DMS153 (cell line): Measurements from ENCODE around the gene CEP120.
"Not testable (repeated sequence)": the region's sequence is repeated elsewhere in the genome, so short reads cannot be mapped to it uniquely, and the experiment has no call there.

Experiments
- DNase-seq: peaks from one replicate; lab custom pipeline; 2025; lab: John Stamatoyannopoulos, UW

The CEP120 gene

DNA sequence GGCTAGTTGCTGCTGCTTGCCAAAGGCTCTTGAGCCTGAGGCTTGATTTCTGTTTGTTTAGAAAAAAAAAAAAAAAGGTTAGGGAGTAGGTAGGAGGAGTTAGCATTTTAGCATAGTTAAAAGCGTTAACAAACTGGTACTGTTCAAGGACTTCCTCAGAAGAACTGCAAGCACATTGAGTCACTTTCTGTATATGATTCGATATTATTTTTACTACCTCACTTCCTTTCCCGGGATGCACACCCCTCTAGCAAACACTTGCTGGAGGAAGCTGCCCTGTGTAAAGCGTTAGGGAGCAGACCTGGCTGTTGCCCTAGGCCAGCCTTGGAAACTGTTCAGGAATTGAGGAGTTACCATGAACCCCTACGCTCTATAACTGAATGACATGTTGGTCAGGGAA lies 15.7 kb upstream of the CEP120 start:
- DNase-seq = peak; percentile 16

DNA sequence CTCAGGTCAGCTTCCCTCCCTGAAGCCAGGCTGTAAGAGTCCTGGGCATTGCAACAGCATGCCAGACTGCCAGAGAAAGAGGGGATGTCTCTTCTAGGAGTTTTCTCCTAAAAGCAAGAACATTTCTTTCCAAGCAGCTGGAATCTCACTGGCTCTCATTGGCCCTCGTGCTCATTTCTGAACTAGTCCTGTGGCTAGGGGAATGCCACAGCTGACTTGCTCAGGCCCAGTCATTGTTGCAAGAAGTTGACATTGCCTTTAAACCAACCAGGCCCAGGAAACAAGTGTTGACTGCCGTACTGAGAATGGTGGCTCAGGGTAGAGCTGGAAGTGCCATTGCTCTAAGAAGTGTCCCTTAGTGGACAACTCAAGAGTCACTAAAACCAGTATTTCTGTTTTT lies 15.0 kb upstream of the CEP120 start:
- DNase-seq = no peak

DNA sequence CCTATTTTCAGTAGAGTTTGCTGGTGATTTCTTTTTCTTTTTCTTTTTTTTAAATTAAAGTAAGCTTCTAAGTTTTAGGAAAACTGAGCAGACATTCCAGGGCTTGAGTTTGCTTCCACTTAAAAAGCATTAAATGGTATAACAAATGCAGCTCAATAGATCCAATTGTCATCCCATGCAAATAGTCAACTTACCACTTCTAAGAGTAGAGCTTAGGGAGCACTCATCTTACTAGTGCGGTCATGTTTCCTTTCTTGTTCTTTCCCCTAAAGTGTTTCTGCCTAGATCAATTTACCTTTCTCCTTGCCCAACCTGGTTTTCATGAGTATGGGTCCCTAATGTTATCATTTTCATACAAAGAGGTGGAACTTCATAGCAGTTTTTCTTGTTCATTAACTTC lies 13.0 kb upstream of the CEP120 start:
- no peak for DNase-seq

DNA sequence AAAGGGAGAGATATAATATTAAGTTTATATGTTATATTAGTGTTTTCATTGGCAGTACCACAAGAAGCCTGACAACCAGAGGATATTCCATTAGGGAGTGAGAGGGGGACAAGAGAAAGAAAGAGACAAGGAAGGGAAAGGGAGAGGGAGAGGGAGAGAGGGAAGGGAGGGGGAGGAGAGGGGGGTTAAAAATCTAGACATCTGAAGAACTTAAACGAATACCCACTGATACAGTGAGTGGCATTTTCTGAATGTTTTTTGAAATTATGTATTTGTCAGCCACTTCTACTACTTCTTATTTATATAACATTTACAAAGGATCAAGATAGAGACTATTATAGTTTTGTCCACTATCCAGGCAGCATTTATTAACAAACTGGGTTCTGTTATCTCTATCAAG lies 11.6 kb upstream of the CEP120 start:
- DNase-seq = no peak

DNA sequence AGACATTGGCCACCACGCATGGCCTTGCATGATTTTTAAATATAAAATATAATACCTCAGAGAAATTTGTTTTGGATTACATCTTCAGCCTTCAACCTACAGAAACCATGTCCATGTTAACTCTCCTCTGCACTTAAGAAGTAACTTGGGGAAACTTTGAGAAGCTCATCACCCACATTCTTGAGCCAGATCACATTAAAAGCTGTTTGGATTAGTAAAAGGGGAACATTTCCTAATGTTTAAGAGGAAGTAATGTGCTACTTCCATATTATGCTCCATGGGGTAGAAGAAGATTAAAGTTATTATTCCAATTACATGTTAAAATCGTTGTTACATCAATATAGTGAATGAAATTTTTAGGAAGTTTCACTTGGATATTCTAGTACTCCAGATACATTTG lies 10.4 kb upstream of the CEP120 start:
- no peak for DNase-seq

DNA sequence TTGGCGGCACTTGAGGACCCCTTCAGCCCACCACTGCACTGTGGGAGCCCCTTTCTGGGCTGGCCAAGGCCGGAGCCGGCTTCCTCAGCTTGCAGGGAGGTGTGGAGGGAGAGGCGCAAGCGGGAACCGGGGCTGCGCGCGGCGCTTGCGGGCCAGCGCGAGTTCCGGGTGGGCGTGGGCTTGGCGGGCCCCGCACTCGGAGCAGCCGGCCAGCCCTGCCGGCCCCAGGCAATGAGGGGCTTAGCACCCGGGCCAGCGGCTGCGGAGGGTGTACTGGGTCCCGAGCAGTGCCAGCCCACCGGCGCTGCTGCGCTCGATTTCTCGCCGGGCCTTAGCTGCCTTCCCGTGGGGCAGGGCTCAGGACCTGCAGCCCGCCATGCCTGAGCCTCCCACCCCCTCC lies 7.2 kb upstream of the CEP120 start:
- DNase-seq = not testable (repeated sequence)

DNA sequence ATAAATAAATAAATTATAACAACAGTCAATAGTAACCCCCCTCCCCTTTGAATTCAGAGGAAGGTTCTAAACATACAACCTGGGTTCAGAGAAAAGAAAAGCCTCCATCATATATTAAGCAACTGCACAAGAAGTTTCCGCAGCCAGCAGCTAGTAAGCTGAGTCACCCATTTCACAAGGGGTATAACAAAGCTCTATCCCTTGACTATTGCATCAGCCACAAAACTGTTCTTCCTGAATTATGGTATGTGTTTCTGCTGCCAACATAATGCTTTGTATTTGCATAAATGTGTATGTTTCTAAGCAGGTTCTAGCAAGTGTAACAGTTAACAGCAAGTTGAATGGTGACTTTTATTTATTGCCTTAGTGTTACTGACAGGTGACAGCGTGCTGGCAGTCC lies 6.8 kb upstream of the CEP120 start:
- no peak for DNase-seq

DNA sequence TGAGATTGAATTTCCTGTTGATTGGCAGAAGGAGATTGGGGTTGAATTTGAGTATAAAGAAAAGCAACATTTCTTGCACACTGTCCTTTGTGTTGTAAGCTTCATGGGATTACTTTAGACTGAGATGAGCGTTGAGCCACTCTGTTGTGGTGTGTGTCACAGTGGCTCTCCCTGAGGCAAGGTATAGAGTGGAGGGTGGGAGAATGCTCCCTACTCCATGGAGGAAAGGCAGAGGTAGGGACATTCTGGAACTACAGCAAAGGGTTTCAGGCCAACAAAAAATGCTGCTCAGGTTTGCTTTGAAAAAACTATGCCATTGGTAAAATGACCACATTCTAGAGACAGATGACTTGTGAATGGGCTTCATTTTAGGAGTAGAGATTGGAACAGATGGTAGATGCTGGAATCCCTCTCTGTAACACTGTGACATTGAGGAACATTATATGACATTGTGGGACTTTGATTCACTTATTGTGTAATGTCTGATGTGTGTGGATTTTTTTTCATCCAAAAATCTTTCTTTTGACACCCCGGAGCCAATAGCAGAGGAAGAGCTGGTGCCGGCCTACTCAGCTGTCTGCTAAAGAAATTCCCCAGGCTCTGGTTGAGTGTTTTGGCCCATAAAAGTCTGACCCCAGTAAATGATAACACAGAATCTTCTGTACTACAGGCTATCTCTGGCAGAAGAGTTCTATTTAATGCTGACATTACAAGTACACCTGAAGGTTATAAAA lies 6.2 kb upstream of the CEP120 start:
- DNase-seq = no peak

DNA sequence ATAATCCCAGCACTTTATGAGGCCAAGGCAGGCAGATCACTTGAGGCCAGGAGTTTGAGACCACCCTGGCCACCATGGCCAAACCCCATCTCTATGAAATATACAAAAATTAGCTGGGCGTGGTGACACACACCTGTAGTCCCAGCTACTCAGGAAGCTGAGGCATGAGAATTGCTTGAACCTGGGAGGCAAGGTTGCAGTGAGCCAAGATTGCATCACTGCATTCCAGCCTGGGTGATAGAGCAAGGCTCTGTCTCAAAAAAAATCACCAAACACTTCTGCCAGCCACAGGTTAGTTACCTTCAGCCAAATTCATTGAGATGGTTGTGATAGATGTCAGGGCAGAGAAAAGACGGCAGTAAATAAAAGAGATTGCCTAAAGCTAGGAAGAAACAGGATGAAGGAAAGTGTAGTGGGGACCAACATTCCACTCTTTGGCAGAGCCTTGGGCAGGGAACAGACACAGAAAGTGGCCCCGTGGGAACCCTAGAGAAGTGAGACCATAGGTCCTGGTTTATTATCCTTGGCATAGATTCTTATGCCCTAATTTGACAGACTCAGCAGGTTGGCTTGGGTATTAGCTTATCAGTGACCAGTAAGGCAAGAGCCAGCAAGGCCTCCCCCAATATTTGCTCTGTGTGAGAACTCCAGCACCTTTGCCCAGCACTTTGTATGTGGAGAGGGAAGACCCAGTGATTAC lies 5.5 kb upstream of the CEP120 start:
- no peak for DNase-seq

DNA sequence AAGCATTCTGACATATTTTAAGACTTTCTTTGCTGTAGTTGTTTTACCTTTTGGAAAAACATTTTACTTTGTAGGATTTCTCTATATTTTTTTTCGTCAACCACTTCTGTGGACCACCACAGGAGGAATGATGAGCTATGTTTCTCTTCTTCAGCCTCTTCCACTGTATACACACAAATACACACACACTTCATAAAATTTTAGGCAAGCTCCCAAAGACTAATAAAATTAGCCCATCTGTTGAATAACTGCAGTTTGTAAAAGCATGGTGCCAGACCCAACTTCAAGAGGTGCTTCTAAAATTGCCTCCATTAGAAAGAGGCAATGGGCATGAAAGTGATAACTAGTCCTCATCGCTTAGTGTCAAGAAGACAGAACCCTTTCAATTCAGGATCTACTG lies 4.1 kb upstream of the CEP120 start:
- DNase-seq = no peak

DNA sequence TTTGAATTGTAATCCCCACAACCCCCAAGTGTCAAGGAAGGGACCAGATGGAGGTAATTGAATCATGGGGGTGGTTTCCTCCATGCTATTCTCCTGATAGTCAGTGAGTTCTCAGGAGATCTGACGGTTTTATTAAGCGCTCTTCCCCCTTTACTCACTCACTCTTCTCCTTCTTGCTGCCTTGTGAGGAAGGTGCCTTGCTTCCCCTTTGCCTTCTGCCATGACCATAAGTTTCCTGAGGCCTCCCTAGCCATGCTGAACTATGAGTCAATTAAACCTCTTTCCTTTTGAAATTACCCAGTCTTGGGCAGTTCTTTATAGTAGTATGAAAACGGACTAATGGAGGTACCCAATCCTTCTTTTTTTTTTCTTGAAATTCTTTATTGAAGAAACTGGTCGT lies 2.2 kb upstream of the CEP120 start:
- DNase-seq = no peak

DNA sequence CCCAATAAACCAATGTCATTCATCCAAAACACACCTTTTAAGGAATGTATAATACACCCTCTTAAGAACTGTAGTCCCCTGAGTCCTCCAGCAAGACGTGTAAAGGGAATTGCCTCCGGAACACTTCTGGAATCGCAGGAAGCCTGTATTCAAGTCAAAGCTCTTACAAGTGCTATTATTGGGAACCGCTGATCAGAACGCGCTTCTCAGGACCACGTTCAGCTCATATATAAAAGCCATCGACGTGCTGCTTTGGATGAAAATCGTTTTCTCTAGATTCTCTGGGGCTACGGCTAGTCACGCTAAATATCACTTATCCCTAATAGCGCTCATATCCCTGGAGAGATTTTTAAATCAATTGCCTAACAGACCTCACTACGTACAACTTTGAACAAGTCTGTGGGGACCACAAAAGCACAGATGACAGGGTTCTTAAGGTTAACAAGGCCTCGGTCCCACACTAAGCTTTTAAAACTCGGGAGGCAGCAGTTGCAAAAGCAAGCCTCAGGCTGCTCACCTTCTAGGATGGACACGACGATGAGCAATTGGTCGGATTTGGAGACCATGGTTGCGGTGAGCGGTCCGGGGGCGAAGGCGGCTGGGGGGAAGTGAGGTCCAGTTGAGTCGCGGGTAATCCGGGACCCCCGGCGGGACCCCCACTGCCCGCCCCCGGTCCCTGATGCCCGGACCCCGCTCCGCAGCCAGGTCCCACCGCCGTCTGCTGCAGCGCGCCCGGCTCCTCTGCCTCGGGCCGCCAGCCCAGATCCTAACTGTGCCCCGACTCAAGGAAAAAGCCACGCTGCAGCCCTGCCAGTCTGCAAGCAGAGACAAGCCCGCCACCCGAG lies 548 bp downstream of the CEP120 start:
- peak; percentile 1 for DNase-seq

DNA sequence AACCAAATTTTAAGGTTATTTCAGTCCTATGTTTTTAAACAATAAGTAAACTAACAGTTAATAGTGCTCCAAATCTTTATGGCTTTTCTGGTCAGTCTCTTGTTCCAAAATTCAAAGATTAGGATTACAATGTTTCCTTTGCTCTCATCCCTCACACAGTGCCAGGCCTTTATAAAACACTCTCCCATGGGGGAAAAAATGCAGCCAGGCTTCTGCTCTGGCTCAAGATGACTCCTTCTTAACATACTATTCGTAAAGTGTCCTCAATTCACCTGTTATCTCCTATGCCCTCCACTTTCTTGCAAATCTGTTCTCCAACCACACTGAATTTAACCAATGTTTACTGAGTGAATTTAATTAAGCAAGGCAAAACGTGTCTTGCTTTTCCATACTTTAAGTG lies 1.4 kb downstream of the CEP120 start:
- no peak for DNase-seq

DNA sequence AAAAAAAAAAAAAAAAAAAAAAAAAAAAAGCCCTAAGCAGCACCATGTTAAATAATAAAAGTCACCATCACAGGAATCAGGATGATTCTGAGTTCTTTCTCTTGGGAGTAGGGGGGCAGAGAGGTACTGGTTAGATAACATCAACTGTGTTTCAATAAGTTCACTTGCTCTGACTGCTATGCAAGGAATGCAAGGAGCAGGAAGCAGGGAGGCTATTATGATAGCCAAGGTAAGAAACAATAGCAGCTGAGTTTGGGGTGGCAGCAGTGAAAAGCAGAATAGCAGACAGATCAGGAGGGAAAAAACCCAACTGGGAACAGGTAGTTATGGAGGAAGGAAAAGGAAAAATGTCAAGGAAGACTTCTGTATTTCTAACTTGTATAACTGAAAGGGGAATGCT lies 8.2 kb downstream of the CEP120 start:
- DNase-seq = no peak

DNA sequence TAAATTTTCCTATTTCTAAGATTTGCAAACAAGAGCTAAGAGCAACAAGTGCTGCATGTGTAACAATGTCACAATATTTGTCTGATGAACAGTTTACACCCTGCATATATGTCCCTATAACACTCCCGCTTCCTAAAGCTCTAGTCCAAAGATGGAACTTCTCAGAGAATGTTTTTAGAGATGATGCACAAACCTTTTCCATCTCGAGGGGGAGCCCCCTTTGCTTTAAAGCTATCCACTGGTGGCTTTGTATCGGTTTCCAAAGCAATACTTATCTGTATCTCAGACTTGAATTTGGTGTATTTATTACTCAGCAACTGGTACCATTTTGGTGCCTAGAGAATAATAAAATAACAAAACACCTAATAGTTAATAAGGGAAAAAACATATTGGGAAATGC lies 11.0 kb downstream of the CEP120 start:
- no peak for DNase-seq

DNA sequence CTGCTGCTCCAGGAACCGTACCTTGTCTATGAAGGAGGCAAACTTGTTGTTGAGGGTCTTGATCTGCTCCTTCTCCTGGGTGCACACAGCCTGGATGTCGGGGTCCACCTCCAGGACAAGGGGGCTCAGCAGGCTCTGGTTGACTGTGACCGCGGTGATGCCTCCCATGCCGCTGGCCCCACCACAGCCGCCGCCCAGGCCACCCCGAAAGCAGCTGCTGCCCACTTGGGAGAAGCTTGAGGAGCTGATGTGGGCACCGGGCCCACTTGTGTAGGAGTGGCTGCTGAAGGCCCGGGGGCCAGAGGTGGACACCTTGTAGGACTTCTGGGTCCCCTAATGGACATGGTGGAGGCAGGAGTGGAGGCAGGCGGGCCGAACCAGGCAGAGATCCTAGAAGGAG lies 21.2 kb downstream of the CEP120 start:
- DNase-seq = not testable (repeated sequence)

DNA sequence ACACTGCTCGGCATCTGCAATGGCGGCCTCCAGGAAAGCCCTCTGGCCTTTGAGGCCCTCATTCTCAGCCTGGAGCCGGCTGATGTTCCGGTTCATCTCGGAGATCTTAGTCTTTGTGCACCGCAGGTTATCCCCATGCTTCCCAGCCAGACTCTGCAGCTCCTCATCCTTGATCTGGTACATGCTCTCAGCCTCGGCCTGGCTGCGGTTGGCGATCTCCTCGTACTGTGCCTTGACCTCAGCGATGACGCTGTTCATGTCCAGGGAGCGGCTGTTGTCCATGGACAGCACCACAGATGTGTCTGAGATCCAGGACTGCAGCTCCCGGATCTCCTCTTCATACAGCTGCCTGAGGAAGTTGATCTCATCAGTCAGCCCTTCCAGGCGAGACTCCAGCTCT lies 21.9 kb downstream of the CEP120 start:
- DNase-seq = no peak

DNA sequence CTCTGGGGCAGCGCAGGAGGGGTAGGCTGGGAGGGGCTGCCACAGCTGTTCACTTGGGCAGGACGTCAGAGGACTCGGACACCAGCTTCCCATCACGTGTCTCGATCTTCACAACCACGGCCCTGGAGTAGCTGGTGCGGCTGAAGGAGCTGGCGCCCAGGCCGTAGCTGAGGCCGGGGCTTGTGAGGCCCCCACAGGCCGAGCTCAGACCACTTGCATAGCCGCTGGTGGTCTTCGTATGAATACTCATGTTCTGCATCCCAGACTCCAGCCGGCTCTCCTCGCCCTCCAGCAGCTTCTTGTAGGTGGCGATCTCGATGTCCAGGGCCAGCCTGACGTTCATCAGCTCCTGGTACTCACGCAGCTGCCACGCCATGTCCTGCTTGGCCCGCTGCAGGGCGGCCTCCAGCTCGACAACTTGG lies 22.3 kb downstream of the CEP120 start:
- DNase-seq = not testable (repeated sequence)

DNA sequence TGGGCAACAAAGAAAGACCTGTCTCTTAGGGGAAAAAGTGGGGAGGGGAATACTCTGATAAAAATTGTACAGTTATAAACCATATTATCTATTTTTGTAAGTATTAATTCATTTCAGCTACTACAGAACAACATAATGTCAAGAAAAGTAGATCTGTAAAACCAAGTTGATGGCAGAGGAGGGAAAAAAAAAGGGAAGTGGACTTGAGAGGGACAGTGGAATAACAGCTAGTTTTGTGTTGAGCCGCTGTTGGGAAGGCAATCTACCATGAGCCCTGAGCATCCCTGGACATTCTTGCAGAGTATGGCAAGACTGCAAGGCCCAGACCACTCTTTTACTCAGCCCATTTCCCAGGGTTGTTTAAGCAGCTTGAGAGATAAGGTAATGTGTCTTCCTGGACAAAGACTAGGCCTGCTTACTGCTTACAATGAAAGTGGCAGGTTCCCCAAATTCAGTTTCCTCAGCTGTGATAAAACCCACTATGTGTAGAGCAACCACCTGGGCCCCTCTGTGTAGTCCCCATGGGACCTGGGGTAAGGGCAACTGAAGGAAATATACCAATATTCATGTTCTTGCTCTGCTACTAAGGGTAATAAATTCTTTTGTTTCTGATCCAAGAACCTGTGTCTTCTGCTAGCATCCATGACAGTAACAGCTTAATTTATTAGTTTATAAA lies 25.0 kb downstream of the CEP120 start:
- DNase-seq = no peak

DNA sequence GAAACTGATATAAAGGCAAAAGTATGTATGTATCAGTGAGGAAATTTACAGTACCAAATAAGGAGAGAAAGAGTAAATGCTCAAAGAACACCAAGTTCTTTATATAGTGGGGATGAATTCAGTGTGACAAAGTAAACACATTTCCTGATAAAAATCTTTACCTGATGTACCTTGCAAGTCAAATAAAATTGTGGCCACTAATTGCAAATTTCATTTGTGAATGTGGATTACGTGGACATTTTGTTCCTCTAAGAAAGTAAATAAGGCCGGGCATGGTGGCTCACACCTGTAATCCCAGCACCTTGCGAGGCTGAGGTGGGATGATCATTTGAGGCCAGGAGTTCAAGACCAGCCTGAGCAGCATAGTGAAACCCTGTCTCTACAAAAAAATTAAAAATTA lies 25.7 kb downstream of the CEP120 start:
- no peak for DNase-seq

DNA sequence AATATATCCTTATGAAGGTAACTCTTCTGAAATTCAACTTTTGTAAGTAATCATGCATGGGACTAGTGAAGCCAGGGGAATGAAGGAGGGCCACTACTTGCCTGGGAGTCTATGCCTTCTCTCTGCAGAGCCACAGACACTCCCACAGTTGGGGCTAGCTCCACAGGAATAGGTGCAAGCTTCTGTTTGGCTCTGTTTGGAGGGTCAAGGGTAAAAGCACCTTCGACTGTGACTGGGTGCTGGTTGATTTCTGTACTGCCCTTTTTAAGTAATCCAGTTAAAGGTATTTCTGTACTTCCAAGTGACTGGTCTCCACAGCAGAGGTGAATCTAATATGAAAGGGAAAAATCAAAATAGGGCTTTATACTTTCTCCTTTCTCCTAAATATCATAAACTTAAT lies 32.2 kb downstream of the CEP120 start:
- no peak for DNase-seq

DNA sequence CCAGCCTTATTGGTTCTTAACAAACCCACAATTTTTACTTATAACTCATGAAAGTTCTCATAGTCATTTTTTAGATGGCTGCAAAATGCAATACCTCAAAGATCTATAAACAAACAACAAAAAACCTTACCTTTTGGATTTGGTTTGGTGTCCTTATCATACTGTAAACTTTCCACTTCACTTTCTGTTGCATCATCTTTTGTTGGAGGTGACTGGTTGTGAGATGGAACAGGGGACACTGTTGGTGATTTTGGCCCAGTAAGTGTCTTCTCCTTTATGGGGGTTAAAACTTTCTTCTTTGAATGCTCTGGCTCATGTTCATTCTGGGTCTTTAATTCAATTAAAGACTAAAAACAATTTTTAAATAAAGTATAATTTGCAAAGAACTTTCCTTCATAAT lies 33.4 kb downstream of the CEP120 start:
- DNase-seq = no peak
